NT2/D1 (cell line): ENCODE results near the gene ZNF784.

Experiments
- SUZ12 ChIP-seq: IDR thresholded peaks from 2 replicates; pipeline ENCODE4 v1.6.1; 2011; ENCODE audit not compliant: insufficient read length, insufficient read depth; ENCODE audit errors: extremely low read depth
- YY1 ChIP-seq: IDR thresholded peaks from 2 replicates; pipeline ENCODE4 v1.6.1; 2011; ENCODE audit not compliant: insufficient read length, insufficient read depth
- ZNF274 ChIP-seq: IDR thresholded peaks from 2 replicates; pipeline ENCODE4 v1.6.1; 2011; ENCODE audit warnings: mild to moderate bottlenecking, low read depth, low read length

GRCh38 chr19:55585658-55586339, 38.6 kb downstream of the ZNF784 start:
- TF ChIP-seq SUZ12 (no peak), ZNF274 (no peak), YY1 (no peak)
